ENCODE data around the gene LRRTM4.

Gene LRRTM4

DNA sequence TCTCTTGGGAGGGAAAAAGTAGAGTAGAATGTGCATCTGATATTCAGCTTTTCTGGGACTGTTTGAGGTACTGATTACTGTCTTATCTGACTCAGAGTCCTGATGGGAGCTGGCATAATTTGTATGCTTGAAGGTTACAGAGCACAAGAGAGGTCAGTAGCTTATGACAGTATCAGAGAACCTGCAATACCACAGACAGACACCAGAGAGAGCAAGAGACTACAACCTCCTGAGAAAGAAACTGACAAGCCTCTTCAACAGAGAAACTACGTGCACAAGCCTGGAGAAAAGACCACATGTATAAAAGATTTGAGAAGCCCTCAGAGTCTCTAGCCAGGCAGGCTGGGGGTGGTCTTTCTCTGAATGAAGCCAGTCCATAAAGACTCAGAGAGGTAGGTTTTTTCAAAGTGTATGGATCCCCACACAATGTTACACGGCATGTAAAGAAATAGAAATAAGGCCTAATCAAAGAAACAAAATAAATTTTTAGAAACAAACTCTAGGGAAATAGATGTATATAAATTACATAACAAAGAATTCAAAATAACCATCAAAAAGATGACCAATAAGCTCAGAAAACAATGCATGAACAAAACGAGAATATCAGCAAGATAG lies 568.3 kb downstream of the LRRTM4 start:
- Histone ChIP-seq H3K9ac (ENCODE audit: low read length) (no peak overlapping the region), H3K4me1 (ENCODE audit: insufficient read depth, low read length, severe bottlenecking) (no peaks in the 10 kb centered on the region), H3K4me2 (ENCODE audit: low read length) (no peak overlapping the region), H3K27ac (ENCODE audit: low read depth, low read length, poor library complexity, severe bottlenecking) (no peak overlapping the region), H4K20me1 (ENCODE audit: insufficient read depth, low read length) (no peaks in the 10 kb centered on the region), H3K9me3 (ENCODE audit: low read length) (no peaks in the 10 kb centered on the region), H3F3A (ENCODE audit: insufficient read depth, low read length) (no peaks in the 10 kb centered on the region), H3K9me2 (ENCODE audit: low read depth, low read length) (no peaks in the 10 kb centered on the region), H2AFZ (ENCODE audit: low read length) (no peak overlapping the region), H3K79me2 (ENCODE audit: insufficient read depth, low read length) (no peaks in the 10 kb centered on the region), H3K36me3 (ENCODE audit: insufficient read depth, low read length) (no peaks in the 10 kb centered on the region), H3K27me3 (ENCODE audit: insufficient read depth, low read length) (no peaks in the 10 kb centered on the region), H3K4me3 (ENCODE audit: low read depth, low read length, poor library complexity, severe bottlenecking) (no peak overlapping the region)
- TF ChIP-seq EZH2 (IDR thresholded peaks at IDR 0.05; ENCODE audit: borderline replicate concordance, low read length): no peak
- TF ChIP-seq, protein P1, sequence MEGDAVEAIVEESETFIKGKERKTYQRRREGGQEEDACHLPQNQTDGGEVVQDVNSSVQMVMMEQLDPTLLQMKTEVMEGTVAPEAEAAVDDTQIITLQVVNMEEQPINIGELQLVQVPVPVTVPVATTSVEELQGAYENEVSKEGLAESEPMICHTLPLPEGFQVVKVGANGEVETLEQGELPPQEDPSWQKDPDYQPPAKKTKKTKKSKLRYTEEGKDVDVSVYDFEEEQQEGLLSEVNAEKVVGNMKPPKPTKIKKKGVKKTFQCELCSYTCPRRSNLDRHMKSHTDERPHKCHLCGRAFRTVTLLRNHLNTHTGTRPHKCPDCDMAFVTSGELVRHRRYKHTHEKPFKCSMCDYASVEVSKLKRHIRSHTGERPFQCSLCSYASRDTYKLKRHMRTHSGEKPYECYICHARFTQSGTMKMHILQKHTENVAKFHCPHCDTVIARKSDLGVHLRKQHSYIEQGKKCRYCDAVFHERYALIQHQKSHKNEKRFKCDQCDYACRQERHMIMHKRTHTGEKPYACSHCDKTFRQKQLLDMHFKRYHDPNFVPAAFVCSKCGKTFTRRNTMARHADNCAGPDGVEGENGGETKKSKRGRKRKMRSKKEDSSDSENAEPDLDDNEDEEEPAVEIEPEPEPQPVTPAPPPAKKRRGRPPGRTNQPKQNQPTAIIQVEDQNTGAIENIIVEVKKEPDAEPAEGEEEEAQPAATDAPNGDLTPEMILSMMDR (IDR thresholded peaks at IDR 0.05; ENCODE audit: low read length): peak; percentile 76

DNA sequence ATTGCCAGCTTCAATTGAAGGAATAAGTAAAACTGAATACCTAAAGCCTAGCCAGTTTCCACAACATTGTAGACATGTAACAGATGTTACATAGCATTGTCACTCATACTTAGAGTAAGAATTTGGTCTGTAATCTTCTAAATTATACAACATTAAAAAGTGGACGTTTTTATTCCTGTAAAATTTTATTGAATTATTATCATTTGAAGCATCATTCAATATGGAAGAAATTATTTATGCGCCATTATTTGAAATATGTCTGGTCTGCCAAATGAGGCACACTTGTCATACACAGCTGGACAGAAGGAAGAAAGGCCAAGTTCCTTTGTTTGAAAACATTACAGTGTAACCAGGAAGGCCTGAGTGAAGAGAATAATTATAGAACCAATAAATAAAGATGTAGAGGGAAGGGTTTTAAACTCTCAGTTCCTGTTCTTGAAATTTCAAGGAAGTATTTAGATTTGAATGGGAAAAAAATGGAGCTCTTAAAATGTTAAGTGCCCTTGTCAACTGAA lies 575.5 kb downstream of the LRRTM4 start:
- Histone ChIP-seq H3F3A (ENCODE audit: insufficient read depth, low read length) (no peaks in the 10 kb centered on the region), H3K9ac (ENCODE audit: low read length) (no peak overlapping the region), H2AFZ (ENCODE audit: low read length) (no peak overlapping the region), H3K36me3 (ENCODE audit: insufficient read depth, low read length) (no peaks in the 10 kb centered on the region), H3K27me3 (ENCODE audit: insufficient read depth, low read length) (no peaks in the 10 kb centered on the region), H3K27ac (ENCODE audit: low read depth, low read length, poor library complexity, severe bottlenecking) (no peak overlapping the region), H3K9me2 (ENCODE audit: low read depth, low read length) (no peaks in the 10 kb centered on the region), H3K9me3 (ENCODE audit: low read length) (no peaks in the 10 kb centered on the region), H3K4me1 (ENCODE audit: insufficient read depth, low read length, severe bottlenecking) (no peaks in the 10 kb centered on the region), H3K4me2 (ENCODE audit: low read length) (no peak overlapping the region), H3K4me3 (ENCODE audit: low read depth, low read length, poor library complexity, severe bottlenecking) (no peak overlapping the region), H4K20me1 (ENCODE audit: insufficient read depth, low read length) (no peaks in the 10 kb centered on the region), H3K79me2 (ENCODE audit: insufficient read depth, low read length) (no peaks in the 10 kb centered on the region)
- TF ChIP-seq, protein P1 (IDR thresholded peaks at IDR 0.05; ENCODE audit: low read length): no peak
- TF ChIP-seq EZH2 (IDR thresholded peaks at IDR 0.05; ENCODE audit: borderline replicate concordance, low read length): no peak

DNA sequence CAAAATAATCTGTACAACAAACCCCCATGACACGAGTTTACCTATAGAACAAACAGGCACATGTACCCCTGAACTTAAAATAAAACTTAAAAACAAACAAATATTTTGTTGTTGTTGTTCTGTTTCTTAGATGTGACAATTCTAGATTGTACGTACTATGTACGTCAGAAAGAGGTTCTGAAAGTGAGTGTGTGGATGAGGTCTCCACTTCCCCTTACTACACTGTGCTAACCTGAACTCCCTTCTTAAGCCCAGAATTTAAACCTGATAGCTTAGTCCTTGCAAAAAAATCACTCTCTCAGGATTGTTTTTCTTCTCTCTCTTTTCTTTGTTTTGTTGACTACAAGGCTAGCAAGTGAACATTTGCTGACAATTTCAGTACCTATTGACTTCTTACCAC lies 581.6 kb downstream of the LRRTM4 start:
- no peak for TF ChIP-seq EZH2 (IDR thresholded peaks at IDR 0.05; ENCODE audit: borderline replicate concordance, low read length)
- TF ChIP-seq, protein P1 (IDR thresholded peaks at IDR 0.05; ENCODE audit: low read length): no peak
- Histone ChIP-seq H3K9ac (ENCODE audit: low read length) (no peak overlapping the region), H3F3A (ENCODE audit: insufficient read depth, low read length) (no peaks in the 10 kb centered on the region), H3K79me2 (ENCODE audit: insufficient read depth, low read length) (no peaks in the 10 kb centered on the region), H3K4me3 (ENCODE audit: low read depth, low read length, poor library complexity, severe bottlenecking) (no peak overlapping the region), H3K9me2 (ENCODE audit: low read depth, low read length) (no peaks in the 10 kb centered on the region), H3K27ac (ENCODE audit: low read depth, low read length, poor library complexity, severe bottlenecking) (no peak overlapping the region), H3K36me3 (ENCODE audit: insufficient read depth, low read length) (no peaks in the 10 kb centered on the region), H3K4me1 (ENCODE audit: insufficient read depth, low read length, severe bottlenecking) (no peaks in the 10 kb centered on the region), H4K20me1 (ENCODE audit: insufficient read depth, low read length) (no peaks in the 10 kb centered on the region), H3K4me2 (ENCODE audit: low read length) (no peak overlapping the region), H2AFZ (ENCODE audit: low read length) (no peak overlapping the region), H3K27me3 (ENCODE audit: insufficient read depth, low read length) (no peaks in the 10 kb centered on the region), H3K9me3 (ENCODE audit: low read length) (no peaks in the 10 kb centered on the region)

Measured in OCI-LY1 (cell line).